Activated CD4-positive, alpha-beta T cell treated with anti-CD3 and anti-CD28 coated beads for 1 hour (primary cell): ENCODE data around the gene NSMCE3.
"Not testable (repeated sequence)": the region's sequence is repeated elsewhere in the genome, so short reads cannot be mapped to it uniquely, and the experiment has no call there.

Source experiments
- DNase-seq: peaks from one replicate; pipeline ENCODE4 v3.0.0-alpha.2; 2020

NSMCE3 gene

DNA sequence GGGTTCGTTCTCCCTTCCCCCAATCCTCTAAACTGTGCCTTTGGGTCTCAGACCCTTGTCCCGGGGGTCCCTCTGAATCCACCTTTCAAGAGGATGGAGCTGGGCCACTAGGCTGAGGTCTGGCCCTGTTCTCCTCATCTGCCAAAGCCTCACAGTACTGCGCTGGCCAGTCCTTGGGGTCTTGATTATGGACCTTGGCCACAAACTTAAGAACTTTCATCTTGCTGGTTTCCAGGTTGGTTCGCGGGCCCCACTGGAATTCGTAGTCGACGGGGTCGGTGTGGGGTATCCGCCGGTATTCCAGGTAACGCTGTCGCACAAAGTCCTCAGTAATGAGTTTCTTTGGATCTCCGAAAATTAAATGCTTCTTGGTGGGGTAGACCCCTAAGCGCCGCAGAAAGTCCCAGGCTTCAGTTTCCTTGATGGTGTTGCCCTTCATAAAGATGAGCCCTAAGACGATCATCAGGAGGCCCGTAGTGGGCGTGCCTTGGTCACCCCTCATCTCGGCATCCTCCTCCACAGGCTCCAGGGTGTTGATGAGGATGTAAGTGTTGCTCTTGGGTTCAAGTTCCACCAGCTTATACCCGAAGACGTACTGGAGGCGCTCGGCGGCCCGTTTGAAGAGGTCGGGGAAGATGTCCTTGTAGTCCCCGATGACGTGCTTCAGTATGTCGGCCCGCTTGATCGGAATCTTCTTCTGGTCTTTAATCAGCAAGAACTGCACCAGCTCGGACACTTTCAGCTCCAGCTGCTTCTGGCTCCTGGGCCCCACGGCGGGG is 727 bp downstream of the NSMCE3 start:
- DNase-seq = peak; percentile 27

GRCh38 chr15:29266052-29266582 is 3.5 kb downstream of the NSMCE3 start:
- DNase-seq = no peak

DNA sequence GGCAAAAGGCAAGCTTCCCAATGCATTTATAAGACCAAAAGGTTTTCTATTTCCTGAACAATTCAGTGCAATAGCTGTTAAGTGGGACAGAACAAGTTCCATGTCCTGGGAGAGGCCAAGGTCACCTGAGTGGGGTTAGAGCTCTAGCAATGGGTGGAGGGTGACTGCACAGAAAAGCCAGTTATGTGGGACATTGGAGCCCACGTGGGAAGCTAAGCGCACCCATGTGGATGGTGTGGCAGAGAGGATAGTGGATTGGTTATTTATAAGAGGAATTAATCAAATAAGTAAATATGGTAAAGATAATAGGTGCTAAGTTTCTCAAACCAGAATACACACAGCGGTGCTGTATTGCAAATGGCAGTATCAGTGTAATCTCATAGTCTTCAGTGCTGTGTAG is 6.3 kb downstream of the NSMCE3 start:
- DNase-seq = no peak

DNA sequence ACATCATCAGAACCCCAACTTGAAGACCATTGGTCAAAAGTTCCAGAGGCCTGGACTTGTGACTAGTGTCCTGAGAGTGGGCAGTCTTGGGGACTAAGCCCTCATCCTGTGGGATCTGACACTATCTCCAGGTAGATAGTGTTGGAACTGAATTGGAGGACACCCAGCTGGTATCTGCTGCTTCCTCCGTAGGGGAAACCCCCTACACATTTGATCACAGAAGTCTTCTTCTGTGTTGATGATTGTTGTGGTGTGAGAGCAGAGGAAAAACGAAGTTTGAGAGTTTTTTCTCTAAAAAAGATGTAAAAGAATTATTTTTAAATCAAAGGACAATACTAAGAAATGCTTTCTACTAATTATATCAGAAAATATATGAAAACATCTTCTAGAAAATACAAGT is 6.9 kb downstream of the NSMCE3 start:
- no peak for DNase-seq

DNA sequence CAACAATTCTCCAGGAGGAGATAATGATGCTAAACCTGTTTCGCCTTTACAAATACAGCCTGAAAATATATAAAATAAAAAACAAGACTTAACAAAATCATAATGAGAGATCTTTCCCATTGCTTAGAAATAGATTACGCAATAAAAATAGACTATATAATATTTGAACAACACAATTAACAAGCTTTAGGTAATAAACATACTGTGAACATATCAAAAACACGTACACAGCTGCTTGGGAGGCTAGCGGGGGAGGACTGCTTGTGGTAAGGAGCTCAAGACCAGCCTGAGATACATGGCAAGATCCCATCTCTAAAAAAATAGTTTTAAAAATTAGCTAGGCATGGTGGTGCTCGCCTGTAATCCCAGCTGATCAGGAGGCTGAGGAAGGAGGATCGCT is 8.7 kb downstream of the NSMCE3 start:
- DNase-seq = no peak

GRCh38 chr15:29259233-29259632 is 10.4 kb downstream of the NSMCE3 start:
- DNase-seq = no peak

GRCh38 chr15:29252234-29252633 is 17.4 kb downstream of the NSMCE3 start:
- no peak for DNase-seq

DNA sequence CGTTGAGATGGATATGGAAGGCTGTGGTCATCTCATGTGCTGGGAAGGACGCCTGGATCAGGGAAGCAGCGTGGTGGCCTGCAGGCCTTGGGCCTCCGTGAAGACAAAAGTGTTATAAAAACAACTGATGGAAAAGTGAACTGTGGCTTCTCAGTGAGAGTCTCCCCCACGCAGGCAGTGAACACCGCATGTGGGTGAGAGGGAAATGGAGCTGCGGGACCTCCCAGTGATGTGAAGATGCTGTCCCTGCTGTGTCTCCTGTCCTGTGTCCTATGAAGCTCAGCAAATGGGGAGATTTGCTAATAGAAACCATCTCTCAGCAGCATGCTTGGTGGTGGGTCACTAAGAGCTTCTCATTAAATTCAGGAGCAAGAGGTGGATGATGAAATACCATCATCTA is 25.1 kb downstream of the NSMCE3 start:
- DNase-seq = no peak

GRCh38 chr15:29244123-29244522 is 25.5 kb downstream of the NSMCE3 start:
- DNase-seq = no peak

- DNase-seq = no peak
These were observed 27.0 kb downstream of the NSMCE3 start for GRCh38 chr15:29242456-29243242.

DNA sequence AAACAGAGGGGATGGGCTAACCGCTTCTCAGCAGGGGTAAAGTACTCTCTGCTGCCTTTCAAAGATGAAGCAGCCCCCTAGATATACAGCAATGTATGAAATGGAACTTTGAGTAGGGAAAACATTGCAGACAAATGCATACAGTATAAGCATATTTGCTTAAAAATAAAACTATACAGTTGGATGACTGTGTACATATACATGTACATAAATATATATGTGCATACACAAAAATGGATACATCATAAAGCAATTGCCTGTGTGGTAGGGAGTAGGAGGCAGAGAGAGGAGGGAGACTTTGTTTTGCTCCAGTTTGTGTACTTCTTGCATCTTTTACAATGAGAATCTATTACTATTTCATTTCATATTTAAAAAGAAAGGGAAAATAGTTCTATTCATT is 28.4 kb downstream of the NSMCE3 start:
- no peak for DNase-seq

DNA sequence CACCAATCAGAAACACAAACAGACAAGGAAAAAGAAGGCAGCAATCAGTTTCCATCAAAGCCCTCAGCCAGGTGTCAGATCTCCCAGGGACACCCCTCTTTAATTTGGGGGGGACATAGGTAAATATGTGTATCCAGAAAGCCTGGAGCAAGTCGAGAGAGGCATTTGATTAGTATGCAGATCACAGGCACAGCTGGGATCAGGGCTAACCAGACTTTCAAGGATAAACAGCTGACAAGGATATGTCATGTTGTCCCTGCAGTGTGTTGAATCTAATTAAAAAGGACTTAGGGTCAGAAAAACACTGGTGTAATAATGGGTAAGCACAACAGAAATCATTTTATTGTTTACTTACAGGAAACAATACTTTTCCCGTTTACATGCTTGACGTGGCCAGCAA is 30.2 kb downstream of the NSMCE3 start:
- DNase-seq = no peak

DNA sequence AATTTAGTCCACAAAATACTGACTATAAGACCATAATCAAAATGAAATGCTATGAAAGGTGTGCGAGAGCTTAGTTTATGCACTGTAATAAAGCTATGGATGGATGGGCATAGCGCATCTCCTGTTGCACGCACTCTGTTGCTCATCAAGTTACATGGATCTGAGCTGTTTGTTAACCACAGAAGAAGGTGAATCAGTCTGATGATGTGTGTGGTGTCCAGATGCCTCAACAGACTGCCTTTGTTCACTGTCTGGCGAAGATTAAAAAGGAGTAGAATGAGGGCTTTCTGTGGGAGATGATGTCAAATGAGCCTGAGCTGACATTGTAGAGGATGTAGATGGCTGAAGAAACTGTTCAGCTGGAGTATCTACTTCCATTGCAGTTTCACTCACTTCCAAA is 36.1 kb downstream of the NSMCE3 start:
- DNase-seq = no peak

GRCh38 chr15:29226436-29227208 is 43.0 kb downstream of the NSMCE3 start:
- no peak for DNase-seq

- no peak for DNase-seq
These were observed 43.9 kb downstream of the NSMCE3 start for GRCh38 chr15:29225534-29226234.

DNA sequence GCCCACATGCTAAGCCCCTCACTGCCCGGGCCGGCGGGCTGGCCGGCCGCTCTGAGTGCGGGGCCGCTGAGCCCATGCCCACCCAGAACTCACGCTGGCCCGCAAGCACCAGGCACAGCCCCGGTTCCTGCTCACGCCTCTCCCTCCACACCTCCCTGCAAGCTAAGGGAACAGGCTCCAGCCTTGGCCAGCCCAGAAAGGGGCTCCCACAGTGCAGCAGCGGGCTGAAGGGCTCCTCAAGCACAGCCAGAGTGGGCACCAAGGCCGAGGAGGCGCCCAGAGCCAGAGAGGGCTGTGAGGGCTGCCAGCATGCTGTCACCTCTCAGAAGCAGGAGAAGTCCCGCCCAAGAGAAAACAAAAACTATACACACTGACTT is 44.6 kb downstream of the NSMCE3 start:
- not testable (repeated sequence) for DNase-seq

GRCh38 chr15:29224235-29224986 is 45.2 kb downstream of the NSMCE3 start:
- DNase-seq = not testable (repeated sequence)

- no peak for DNase-seq
These were observed 46.0 kb downstream of the NSMCE3 start for GRCh38 chr15:29223640-29224039.

DNA sequence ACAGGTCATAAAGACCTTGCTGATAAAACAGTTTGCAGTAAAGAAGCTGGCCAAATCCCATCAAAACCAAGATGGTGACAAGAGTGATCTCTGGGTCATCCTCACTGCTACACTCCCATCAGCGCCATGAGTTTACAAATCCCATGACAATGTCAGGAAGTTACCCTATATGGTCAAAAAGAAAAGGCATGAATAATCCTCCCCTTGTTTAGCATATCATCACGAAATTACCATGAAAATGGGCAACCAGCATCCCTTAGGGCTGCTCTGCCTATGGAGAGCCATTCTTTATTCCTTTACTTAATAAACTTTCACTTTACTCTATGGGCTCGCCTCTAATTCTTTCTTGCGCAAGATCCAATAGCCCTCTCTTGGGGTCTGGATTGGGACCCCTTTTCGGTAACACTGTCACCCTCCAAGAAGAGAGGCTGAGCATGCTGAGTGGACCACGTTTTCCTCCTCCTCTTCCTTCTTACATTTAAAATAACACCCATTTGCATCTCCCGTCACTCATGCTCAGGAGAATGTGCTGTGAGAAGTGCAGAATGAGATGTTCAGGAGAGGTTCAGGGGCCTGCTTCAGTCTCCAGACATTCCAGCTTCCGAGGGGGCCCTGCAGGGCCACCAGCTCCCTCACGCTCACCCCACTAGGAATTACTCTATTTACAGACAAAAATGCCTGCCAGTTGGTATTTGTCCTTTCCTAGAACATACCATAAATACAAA is 47.3 kb downstream of the NSMCE3 start:
- no peak for DNase-seq

DNA sequence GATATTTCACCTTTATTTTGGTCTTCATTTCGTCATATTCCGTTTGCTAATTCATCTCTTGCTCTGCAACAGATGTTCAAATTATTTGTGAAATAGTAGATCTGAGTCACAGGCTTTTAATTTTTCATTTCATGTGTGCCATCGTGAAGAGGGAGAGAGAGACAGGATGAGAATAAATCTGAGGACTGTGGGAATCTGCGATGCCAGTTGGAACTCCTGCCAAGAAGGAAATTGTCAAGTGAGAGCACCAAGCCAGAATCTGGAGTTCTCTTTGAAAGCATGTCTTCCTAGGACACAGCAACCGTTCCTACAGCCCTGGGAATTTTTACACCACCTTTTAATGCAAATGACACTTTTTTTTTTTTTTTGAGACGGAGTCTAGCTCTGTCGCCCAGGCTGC is 48.8 kb downstream of the NSMCE3 start:
- no peak for DNase-seq

DNA sequence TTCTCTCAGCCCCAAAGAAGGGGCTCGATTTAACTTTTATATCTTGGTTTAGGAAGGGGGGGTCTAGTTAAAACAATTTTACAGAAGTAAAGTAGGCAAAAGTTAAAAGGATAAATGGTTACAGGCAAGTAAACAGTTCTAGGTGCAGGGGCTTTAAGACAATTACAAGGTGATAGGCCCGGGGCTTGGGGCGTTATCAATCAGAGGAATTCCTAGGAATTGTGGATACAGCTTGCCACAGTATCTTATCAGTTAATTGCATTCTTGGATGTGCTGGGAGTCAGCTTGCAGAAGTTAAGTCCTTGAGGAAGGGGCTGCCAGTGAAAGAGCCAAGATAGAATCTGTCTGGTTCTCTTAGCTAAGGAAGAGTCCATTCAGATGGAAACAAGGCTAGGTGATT is 52.7 kb downstream of the NSMCE3 start:
- no peak for DNase-seq
